Fibroblast of lung (primary cell): Measurements from ENCODE around the gene RNF5.

Experiments used
- EZH2 ChIP-seq: IDR thresholded peaks from 2 replicates; pipeline ENCODE4 v1.5.1; 2012; ENCODE audit warnings: low read length, control low read depth, mild to moderate bottlenecking; ENCODE audit errors: missing control alignments
- TF ChIP-seq, protein P1 (sequence below), 2 donors: IDR thresholded peaks in 1 of 2; conservative IDR thresholded peaks in 1 of 2; 1 replicate in 1 of 2; 2 replicates in 1 of 2; pipeline ENCODE4 v1.5.1; 2011 to 2012; ENCODE audit warnings: low read length in 2 of 2, control low read depth in 1 of 2, inconsistent platforms in 1 of 2, low read depth in 1 of 2, mild to moderate bottlenecking in 1 of 2

DNA sequence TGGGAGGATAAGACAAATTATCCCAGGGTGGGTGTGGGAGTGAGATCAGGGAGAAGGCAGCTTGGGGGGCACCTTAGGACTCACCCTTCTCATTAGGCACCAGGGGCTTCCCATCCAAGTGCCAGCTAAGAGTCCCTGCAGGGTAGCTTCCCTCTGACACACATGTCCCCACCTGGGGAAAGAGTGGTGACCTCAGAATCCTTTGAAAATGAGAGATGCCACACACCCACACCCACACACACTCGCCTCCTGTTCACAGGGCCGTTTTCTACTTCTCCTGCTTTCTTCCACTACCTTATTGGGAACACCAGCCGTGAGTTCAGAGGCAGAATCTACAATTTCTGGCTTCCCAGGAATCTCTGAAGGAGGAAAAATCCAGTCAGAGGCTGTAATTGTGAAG is 4.8 kb downstream of the RNF5 start:
- no peak for TF ChIP-seq EZH2
- TF ChIP-seq, protein P1, sequence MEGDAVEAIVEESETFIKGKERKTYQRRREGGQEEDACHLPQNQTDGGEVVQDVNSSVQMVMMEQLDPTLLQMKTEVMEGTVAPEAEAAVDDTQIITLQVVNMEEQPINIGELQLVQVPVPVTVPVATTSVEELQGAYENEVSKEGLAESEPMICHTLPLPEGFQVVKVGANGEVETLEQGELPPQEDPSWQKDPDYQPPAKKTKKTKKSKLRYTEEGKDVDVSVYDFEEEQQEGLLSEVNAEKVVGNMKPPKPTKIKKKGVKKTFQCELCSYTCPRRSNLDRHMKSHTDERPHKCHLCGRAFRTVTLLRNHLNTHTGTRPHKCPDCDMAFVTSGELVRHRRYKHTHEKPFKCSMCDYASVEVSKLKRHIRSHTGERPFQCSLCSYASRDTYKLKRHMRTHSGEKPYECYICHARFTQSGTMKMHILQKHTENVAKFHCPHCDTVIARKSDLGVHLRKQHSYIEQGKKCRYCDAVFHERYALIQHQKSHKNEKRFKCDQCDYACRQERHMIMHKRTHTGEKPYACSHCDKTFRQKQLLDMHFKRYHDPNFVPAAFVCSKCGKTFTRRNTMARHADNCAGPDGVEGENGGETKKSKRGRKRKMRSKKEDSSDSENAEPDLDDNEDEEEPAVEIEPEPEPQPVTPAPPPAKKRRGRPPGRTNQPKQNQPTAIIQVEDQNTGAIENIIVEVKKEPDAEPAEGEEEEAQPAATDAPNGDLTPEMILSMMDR (conservative IDR thresholded peaks at IDR 0.05 in 1 of 2, IDR thresholded peaks at IDR 0.05 in 1 of 2; ENCODE audit: low read depth in 1 of 2, low read length in 2 of 2) = no peak
